ENCODE measurements around the gene EEFSEC.

EEFSEC gene

GRCh38 chr3:128348075-128348474 is 194.8 kb downstream of the EEFSEC start:
- Histone ChIP-seq H3K27me3 (no peaks in the 10 kb centered on the region), H3K4me3 (no peak overlapping the region), H3K4me1 (no peaks in the 10 kb centered on the region), H3K9me3 (no peaks in the 10 kb centered on the region), H3K36me3 (peaks cover 0 to 17% (median 9%) of the 10 kb centered on the region in 3 donors), H3K27ac (no peak overlapping the region)
- TF ChIP-seq, protein P1, sequence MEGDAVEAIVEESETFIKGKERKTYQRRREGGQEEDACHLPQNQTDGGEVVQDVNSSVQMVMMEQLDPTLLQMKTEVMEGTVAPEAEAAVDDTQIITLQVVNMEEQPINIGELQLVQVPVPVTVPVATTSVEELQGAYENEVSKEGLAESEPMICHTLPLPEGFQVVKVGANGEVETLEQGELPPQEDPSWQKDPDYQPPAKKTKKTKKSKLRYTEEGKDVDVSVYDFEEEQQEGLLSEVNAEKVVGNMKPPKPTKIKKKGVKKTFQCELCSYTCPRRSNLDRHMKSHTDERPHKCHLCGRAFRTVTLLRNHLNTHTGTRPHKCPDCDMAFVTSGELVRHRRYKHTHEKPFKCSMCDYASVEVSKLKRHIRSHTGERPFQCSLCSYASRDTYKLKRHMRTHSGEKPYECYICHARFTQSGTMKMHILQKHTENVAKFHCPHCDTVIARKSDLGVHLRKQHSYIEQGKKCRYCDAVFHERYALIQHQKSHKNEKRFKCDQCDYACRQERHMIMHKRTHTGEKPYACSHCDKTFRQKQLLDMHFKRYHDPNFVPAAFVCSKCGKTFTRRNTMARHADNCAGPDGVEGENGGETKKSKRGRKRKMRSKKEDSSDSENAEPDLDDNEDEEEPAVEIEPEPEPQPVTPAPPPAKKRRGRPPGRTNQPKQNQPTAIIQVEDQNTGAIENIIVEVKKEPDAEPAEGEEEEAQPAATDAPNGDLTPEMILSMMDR (IDR thresholded peaks at IDR 0.05), result no peak
- no peak for DNase-seq
- intact Hi-C loops (cut with DNase I; ENCODE audit: low total_unique reads), result no loop called here

GRCh38 chr3:128348805-128349531 is 195.7 kb downstream of the EEFSEC start:
- Histone ChIP-seq H3K27me3 (no peaks in the 10 kb centered on the region), H3K4me3 (no peak overlapping the region), H3K27ac (no peak overlapping the region), H3K9me3 (no peaks in the 10 kb centered on the region), H3K4me1 (peaks cover 0 to 3% (median under 1%) of the 10 kb centered on the region in 4 donors), H3K36me3 (peaks cover 0 to 14% (median 9%) of the 10 kb centered on the region in 3 donors)
- TF ChIP-seq, protein P1 (IDR thresholded peaks at IDR 0.05), result no peak
- intact Hi-C loops (cut with DNase I; ENCODE audit: low total_unique reads), result no loop called here
- DNase-seq, result no peak

- H3K9me3 ChIP-seq, result no peaks in the 10 kb centered on the region
- no peak overlapping the region for H3K27ac ChIP-seq
- DNase-seq, result no peak
- H3K27me3 ChIP-seq, result no peaks in the 10 kb centered on the region
- peaks cover 0 to 14% (median 9%) of the 10 kb centered on the region in 3 donors for H3K36me3 ChIP-seq
- H3K4me1 ChIP-seq, result peaks cover 0 to 7% (median 2%) of the 10 kb centered on the region in 4 donors
- TF ChIP-seq, protein P1 (IDR thresholded peaks at IDR 0.05), result no peak
- H3K4me3 ChIP-seq, result no peak overlapping the region
- intact Hi-C loops (cut with DNase I; ENCODE audit: low total_unique reads), result no loop called here
These were observed 196.8 kb downstream of the EEFSEC start for GRCh38 chr3:128349963-128350599.

- no peak for DNase-seq
- Histone ChIP-seq H3K36me3 (peaks cover 0 to 14% (median 9%) of the 10 kb centered on the region in 3 donors), H3K9me3 (no peaks in the 10 kb centered on the region), H3K4me1 (peaks cover 0 to 7% (median 2%) of the 10 kb centered on the region in 4 donors), H3K27me3 (no peaks in the 10 kb centered on the region), H3K27ac (no peak overlapping the region), H3K4me3 (no peak overlapping the region)
- TF ChIP-seq, protein P1 (IDR thresholded peaks at IDR 0.05), result no peak
- intact Hi-C loops (cut with DNase I; ENCODE audit: low total_unique reads), result no loop called here
These were observed 198.3 kb downstream of the EEFSEC start for GRCh38 chr3:128351546-128351945.

DNA sequence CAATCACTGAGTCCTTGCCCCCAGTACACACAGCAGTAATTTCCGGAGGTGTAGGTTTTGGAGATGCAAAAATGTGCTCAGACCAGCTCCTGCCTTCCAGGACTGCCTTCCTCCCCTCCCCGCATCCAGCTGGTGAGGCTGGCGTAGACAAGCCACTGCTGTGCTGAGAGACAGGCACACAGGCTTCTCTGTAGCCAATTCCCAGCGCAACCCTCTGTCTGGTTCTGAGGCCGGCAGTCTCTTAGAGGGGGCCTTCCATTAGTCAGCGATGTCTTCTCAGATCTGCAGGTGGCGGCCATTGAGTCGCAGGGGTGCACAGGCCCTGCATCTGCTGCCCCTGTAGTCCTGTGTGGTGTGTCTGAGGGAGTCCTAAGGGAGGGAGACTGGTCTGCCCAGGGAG is 199.0 kb downstream of the EEFSEC start:
- Histone ChIP-seq H3K4me3 (no peak overlapping the region), H3K4me1 (peaks cover 0 to 7% (median 2%) of the 10 kb centered on the region in 4 donors), H3K27me3 (no peaks in the 10 kb centered on the region), H3K36me3 (peaks cover 0 to 18% (median 9%) of the 10 kb centered on the region in 3 donors), H3K27ac (no peak overlapping the region), H3K9me3 (no peaks in the 10 kb centered on the region)
- TF ChIP-seq, protein P1 (IDR thresholded peaks at IDR 0.05), result no peak
- no peak for DNase-seq
- intact Hi-C loops (cut with DNase I; ENCODE audit: low total_unique reads), result no loop called here

Data from tibial artery (tissue), 4 donors.